IPS-18a (cell line): ENCODE results near the gene HHEX.
A peak's percentile ranks its signal among the peaks of the same experiment; 100 is the strongest.

Source experiments
- H3K27ac ChIP-seq: one replicate; pipeline ENCODE4 v1.5.1; 2013; ENCODE audit warnings: low read length
- H3K27me3 ChIP-seq: one replicate; pipeline ENCODE4 v1.6.1; 2013; ENCODE audit warnings: mild to moderate bottlenecking, low read length; ENCODE audit not compliant: control insufficient read depth, insufficient read depth
- H3K36me3 ChIP-seq: one replicate; pipeline ENCODE4 v1.6.1; 2013; ENCODE audit warnings: low read depth, low read length; ENCODE audit not compliant: control insufficient read depth
- H3K4me1 ChIP-seq: one replicate; pipeline ENCODE4 v1.6.1; 2013; ENCODE audit warnings: low read depth, low read length; ENCODE audit not compliant: control insufficient read depth
- H3K4me3 ChIP-seq: one replicate; pipeline ENCODE4 v1.5.1; 2013; ENCODE audit warnings: low read length
- H3K9ac ChIP-seq: one replicate; pipeline ENCODE4 v1.6.1; 2013; ENCODE audit warnings: mild to moderate bottlenecking, low read length, moderate library complexity
- H3K9me3 ChIP-seq: one replicate; pipeline ENCODE4 v1.6.1; 2013; ENCODE audit warnings: low read depth, low read length; ENCODE audit not compliant: control insufficient read depth

The HHEX gene

DNA sequence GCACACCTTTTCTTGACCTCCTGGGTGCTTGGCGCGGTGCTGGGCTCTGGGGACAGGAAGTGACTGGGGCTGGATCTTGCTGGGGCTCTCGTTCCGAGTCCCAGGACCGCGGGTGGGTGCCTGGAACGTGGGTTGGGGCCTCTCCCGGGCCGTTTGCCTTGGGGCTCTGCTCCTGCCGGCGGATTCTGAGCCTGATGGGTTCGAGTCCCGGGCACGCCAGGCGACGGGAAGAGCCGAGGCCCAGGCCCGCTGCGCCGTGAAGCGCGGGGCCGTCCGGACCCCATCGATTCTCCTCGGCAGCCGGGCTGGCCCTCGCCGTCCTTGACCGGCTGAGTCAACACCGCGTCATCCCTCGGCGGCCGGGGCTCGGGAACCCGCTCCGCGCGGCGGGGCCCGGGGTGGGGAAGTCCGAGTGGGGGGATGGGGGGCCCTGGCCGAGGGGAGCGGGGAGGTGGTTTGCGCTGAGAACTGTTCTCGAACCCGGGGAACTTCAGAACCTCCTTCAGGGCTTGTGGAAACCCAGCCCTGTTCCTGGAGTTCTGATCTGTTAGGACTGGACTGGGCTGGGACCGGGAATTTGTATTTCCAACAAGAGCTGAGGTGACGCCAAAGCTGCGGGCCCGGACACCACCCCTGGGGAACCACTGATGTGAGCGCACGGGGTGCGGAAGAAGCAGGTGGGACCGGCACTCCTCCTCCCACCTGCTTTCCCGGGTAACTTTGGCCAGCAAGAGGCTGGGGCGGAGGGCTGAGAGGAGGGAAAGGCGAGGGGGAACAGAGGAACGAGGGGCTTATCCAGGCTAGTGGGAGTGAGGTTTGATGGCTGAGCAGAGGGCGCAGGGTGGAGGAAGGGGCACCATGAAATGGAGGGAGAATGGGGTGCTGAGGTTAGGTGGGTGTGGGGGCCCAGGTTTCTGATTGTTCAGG, 6.2 kb downstream of the HHEX start:
- Histone ChIP-seq H3K27me3 (peaks cover 100% of the 10 kb centered on the region), H3K9me3 (no peaks in the 10 kb centered on the region), H3K9ac (no peak overlapping the region), H3K4me3 (peak overlapping the region; percentile 45), H3K27ac (no peak overlapping the region), H3K36me3 (no peaks in the 10 kb centered on the region), H3K4me1 (peaks cover 26% of the 10 kb centered on the region)

GRCh38 chr10:92696606-92697383, 7.0 kb downstream of the HHEX start:
- Histone ChIP-seq H3K36me3 (no peaks in the 10 kb centered on the region), H3K27ac (no peak overlapping the region), H3K4me1 (peaks cover 26% of the 10 kb centered on the region), H3K9me3 (no peaks in the 10 kb centered on the region), H3K4me3 (no peak overlapping the region), H3K27me3 (peaks cover 100% of the 10 kb centered on the region), H3K9ac (no peak overlapping the region)

DNA sequence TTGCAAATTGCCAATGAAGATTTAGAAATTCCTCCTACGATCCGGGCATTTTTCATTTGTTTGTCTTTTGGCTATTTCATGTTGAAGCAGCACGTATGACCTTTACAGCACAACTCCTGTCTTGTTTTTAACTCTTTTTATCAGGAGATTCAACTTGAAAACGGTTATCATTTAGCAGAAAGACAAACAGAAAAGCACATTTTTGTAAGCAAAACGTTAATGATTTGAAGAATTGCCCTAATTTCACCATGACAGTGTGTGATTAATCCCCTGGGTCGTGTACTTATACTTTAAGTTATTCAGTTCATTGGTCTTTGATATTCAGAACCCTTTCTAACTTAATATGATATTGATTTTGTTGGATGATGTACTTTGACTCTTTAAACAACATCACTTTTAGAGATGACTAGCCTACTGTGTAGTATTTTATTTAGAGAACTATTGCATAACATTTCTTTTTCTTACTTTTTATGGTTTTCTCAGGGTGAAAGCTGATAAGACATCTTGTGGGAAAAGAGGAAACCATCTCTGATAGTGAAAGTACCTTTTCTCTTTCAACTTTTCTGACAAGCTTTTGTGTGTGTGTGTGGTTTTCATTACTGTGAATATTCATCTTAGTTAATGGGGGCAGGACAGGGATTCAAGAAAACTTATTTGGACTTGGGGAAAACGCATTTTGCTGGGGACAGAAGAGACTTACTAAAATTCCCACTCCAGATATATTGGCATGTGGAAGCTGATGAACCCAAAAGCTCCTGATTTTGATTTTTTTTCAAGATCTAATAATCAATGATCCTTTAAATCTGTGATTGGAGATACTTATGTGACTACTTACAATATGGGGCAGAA, 8.1 kb downstream of the HHEX start:
- peaks cover 90% of the 10 kb centered on the region for H3K27me3 ChIP-seq
- no peak overlapping the region for H3K27ac ChIP-seq
- H3K4me1 ChIP-seq = peaks cover 15% of the 10 kb centered on the region
- no peak overlapping the region for H3K9ac ChIP-seq
- H3K9me3 ChIP-seq = no peaks in the 10 kb centered on the region
- no peaks in the 10 kb centered on the region for H3K36me3 ChIP-seq
- no peak overlapping the region for H3K4me3 ChIP-seq

- Histone ChIP-seq H3K27me3 (peaks cover 77% of the 10 kb centered on the region), H3K9ac (peak overlapping the region; percentile 31), H3K9me3 (no peaks in the 10 kb centered on the region), H3K27ac (no peak overlapping the region), H3K36me3 (no peaks in the 10 kb centered on the region), H3K4me1 (peaks cover 10% of the 10 kb centered on the region), H3K4me3 (peak overlapping the region; percentile 72)
Observed at GRCh38 chr10:92699193-92699517, 9.4 kb downstream of the HHEX start.

DNA sequence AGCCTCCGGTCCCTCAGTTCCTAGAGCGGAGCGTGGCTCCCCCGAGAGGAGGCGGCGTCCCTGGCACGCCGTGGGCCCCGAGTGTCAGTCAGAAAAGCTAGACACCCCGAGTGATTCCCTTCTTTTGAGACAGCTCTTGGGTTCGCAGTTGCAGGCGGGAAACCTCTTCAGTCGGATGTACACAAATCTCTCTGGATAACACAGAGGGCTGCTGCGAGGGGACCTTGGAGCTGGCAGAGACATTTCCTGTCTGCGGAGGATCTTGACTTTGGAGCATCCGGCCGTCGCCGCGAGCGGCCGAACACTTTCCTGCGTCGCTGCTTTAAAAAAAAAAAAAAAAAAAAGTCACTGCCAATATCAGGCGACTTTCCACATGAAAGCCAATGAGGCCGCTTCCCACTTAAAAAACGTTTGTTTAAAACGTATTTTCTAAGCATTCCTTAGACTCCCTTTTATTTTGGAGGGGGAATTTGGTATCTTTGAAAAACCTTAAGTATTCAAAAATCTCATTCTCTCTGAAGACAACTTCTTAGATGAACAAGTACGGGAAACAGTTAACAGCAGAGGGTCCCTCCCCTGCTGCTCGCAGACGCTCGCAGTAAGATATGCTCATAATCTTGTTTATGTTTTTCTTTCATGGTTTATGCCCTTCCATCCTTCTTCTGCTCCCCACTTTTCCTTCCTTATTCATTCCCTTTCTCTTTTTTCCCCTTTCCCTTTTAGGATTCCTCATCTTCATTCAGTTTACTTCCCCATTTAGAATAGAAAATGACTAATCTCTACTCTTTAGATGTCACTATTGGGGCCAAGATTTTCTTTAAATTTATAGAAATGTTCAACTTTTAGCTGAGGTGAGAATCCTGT, 10.0 kb downstream of the HHEX start:
- Histone ChIP-seq H3K9me3 (no peaks in the 10 kb centered on the region), H3K27me3 (peaks cover 71% of the 10 kb centered on the region), H3K27ac (no peak overlapping the region), H3K36me3 (no peaks in the 10 kb centered on the region), H3K4me1 (peaks cover 10% of the 10 kb centered on the region), H3K9ac (peak overlapping the region; percentile 31), H3K4me3 (peak overlapping the region; percentile 72)

- Histone ChIP-seq H3K9ac (no peak overlapping the region), H3K27me3 (peaks cover 44% of the 10 kb centered on the region), H3K36me3 (no peaks in the 10 kb centered on the region), H3K27ac (no peak overlapping the region), H3K9me3 (no peaks in the 10 kb centered on the region), H3K4me1 (peaks cover 6% of the 10 kb centered on the region), H3K4me3 (no peak overlapping the region)
Observed at GRCh38 chr10:92702301-92702916, 12.7 kb downstream of the HHEX start.

DNA sequence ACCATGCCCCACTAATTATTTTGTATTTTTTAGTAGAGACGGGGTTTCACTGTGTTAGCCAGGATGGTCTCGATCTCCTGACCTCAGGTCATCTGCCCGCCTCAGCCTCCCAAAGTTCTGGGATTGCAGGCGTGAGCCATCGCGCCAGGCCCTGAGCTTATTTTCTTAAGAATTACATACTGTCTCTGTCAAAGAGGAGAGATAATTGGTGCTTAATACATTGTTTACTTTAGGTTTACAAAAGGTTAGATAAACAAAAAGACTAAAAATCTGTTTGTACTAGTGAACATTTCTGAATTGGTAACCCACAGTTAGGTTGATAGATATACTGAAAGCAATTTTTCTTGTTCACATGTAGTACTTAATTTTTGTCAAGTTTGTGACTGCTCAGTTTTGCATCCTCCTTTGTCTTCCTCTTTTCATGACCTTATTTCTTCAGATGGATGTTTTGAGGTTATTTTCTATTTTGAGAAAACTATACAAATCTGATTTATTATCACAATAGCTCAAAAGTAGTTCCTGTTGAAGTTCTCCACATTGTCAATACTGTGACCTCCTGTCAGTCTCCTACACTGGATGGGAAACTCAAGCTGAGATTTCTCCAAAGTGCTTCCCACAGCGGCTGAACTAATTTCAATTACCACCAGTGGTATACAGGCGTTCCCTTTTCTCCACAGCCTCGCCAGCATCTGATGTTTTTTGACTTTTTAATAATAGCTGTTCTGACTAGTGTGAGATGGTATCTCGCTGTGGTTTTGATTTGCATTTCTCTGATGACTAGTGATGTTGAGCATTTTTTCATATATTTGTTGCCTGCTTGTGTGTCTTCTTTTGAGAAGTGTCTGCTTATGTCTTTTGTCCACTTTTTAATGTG, 22.5 kb downstream of the HHEX start:
- H3K36me3 ChIP-seq = no peaks in the 10 kb centered on the region
- H3K27me3 ChIP-seq = no peaks in the 10 kb centered on the region
- H3K4me1 ChIP-seq = no peaks in the 10 kb centered on the region

DNA sequence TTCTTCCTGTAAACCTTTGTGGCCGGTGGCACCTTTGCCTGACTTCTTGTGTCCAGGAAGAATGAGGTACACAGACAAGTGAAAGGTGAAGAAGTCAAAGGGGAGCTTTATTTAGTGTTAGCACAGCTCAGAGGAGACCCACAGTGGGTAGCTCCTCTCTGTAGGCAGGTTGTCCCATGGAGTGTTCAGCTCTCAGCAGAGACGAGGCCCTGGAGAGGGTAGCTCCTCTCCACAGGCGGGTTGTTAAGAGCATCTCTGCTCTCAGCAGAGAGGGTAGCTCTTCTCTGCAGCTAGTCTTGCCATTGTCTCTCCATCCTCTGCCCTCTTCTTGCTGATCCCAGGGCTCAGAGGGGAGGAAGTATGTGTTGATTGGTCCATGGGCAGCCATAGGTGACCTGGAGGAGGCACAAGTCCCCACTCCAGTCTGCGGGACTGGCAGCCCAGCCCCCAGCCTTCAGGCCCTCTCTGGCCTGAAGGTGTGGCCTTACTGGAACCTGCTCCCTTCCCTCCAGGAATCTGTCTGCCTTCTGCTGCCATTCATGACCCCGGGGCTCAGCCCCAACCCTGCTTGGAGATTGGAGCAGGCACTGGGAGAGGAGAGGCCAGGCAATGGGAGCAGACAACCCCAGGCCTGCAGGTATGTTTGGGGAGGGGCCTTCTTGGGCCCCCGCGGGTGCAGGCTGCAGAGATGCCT, 24.5 kb downstream of the HHEX start:
- Histone ChIP-seq H3K4me3 (no peak overlapping the region), H3K4me1 (no peaks in the 10 kb centered on the region), H3K27ac (no peak overlapping the region), H3K9ac (no peak overlapping the region), H3K27me3 (no peaks in the 10 kb centered on the region), H3K36me3 (no peaks in the 10 kb centered on the region), H3K9me3 (no peaks in the 10 kb centered on the region)

More for the DNA sequence above, 22.5 kb downstream of the HHEX start:
- Histone ChIP-seq H3K27ac (no peak overlapping the region), H3K9ac (no peak overlapping the region), H3K4me3 (no peak overlapping the region), H3K9me3 (no peaks in the 10 kb centered on the region)

GRCh38 chr10:92714872-92715271, 25.1 kb downstream of the HHEX start:
- no peak overlapping the region for H3K4me3 ChIP-seq
- H3K9ac ChIP-seq = no peak overlapping the region
- no peaks in the 10 kb centered on the region for H3K36me3 ChIP-seq
- no peak overlapping the region for H3K27ac ChIP-seq
- no peaks in the 10 kb centered on the region for H3K27me3 ChIP-seq
- no peaks in the 10 kb centered on the region for H3K9me3 ChIP-seq
- no peaks in the 10 kb centered on the region for H3K4me1 ChIP-seq
